HG03103 (cell line): ENCODE data around the gene L1TD1.
"Not testable (repeated sequence)": the region's sequence is repeated elsewhere in the genome, so short reads cannot be mapped to it uniquely, and the experiment has no call there.

Source experiments
- ATAC-seq: cut with Tn5 transposase; IDR thresholded peaks from one replicate; pipeline ENCODE4 v1.9.1; 2021; ENCODE audit warnings: low read depth; ENCODE audit not compliant: unreplicated experiment

Gene L1TD1

GRCh38 chr1:62194651-62195544, at the start of gene L1TD1:
L1TD1 (plus strand) TSS chr1:62194849; CDS start chr1:62206629, 11,780 bp downstream.
- ATAC-seq = no peak

GRCh38 chr1:62159940-62160348, 34.7 kb upstream of the L1TD1 start:
- peak; percentile 66 for ATAC-seq

GRCh38 chr1:62161711-62162110, 32.9 kb upstream of the L1TD1 start:
- no peak for ATAC-seq

GRCh38 chr1:62170380-62170779, 24.3 kb upstream of the L1TD1 start:
- ATAC-seq = not testable (repeated sequence)

GRCh38 chr1:62175568-62176179, 19.0 kb upstream of the L1TD1 start:
- no peak for ATAC-seq

GRCh38 chr1:62176597-62177312, 17.9 kb upstream of the L1TD1 start:
- ATAC-seq = no peak

- ATAC-seq = no peak
Observed at GRCh38 chr1:62177621-62178020, 17.0 kb upstream of the L1TD1 start.

- no peak for ATAC-seq
Observed at GRCh38 chr1:62178372-62178771, 16.3 kb upstream of the L1TD1 start.

GRCh38 chr1:62180054-62180453, 14.6 kb upstream of the L1TD1 start:
- ATAC-seq = not testable (repeated sequence)

GRCh38 chr1:62180639-62181038, 14.0 kb upstream of the L1TD1 start:
- ATAC-seq = no peak

GRCh38 chr1:62181532-62181931, 13.1 kb upstream of the L1TD1 start:
- no peak for ATAC-seq

- ATAC-seq = not testable (repeated sequence)
Observed at GRCh38 chr1:62182157-62182556, 12.5 kb upstream of the L1TD1 start.

- not testable (repeated sequence) for ATAC-seq
Observed at GRCh38 chr1:62183164-62184020, 11.3 kb upstream of the L1TD1 start.

GRCh38 chr1:62184336-62184735, 10.3 kb upstream of the L1TD1 start:
- no peak for ATAC-seq

- ATAC-seq = not testable (repeated sequence)
Observed at GRCh38 chr1:62185233-62185632, 9.4 kb upstream of the L1TD1 start.

- ATAC-seq = no peak
Observed at GRCh38 chr1:62185677-62186076, 9.0 kb upstream of the L1TD1 start.

- ATAC-seq = no peak
Observed at GRCh38 chr1:62187548-62187947, 7.1 kb upstream of the L1TD1 start.

GRCh38 chr1:62188111-62188510, 6.5 kb upstream of the L1TD1 start:
- no peak for ATAC-seq

GRCh38 chr1:62196086-62196690, 1.5 kb downstream of the L1TD1 start:
- no peak for ATAC-seq
